K562 (cell line): Measurements from ENCODE around the gene BEST1. TPM values are rescaled to one million over a fixed set of nuclear protein-coding genes. Genes with fewer than 3 reads are reported as not detected.
A peak's percentile ranks its signal among the peaks of the same experiment; 100 is the strongest.

Source experiments
- ATAC-seq: fragments of 200-7000 bp; cut with Tn5 transposase; 3 replicates; pipeline ENCODE4 v1.9.1; 2020; ENCODE audit warnings: moderate library complexity
- BruUV-seq: library from RNA; stranded (reverse); fragments of 400-500 nt; replicated peaks from 2 replicates; lab custom pipeline; 2021; lab: Mats Ljungman, UMichigan
- CTCF ChIA-PET: fragments of 300-600 bp; formaldehyde crosslinking; extraction: SDS; loops from one replicate; lab custom pipeline; 2021; ENCODE audit warnings: low intra/inter-chr PET ratio; lab: Yijun Ruan, JAX
- POLR2A ChIA-PET: fragments of 300-600, 350-650 bp; sonication (Branson Sonifier 250); formaldehyde crosslinking; extraction: SDS; loops from one replicate; lab custom pipeline; 2021; ENCODE audit warnings: antibody characterized with exemption, inconsistent platforms; lab: Yijun Ruan, JAX
- DNase-seq, 4 experiments: peaks; one replicate each; pipeline versions ENCODE4 v3.0.0 to v3.0.0-alpha.2; 2011 to 2018; ENCODE audit warnings: low spot score in 3 of 4, mixed read lengths in 3 of 4; ENCODE audit errors: extremely low read depth in 1 of 4
- FAIRE-seq: peaks from 2 replicates; lab custom pipeline; 2011; peaks lifted over from hg19 to GRCh38; lab: Jason Lieb, UNC
- H2AFZ ChIP-seq: 2 replicates; pipeline ENCODE4 v1.6.0; 2011; ENCODE audit warnings: low read depth, low read length, control low read depth, inconsistent platforms
- H3K27ac ChIP-seq: fragments of 200-600 bp; 3 replicates; pipeline ENCODE4 v1.8.0; 2011; ENCODE audit warnings: low read depth, mild to moderate bottlenecking, control low read depth, inconsistent platforms, low read length, moderate library complexity, mixed read lengths; ENCODE audit errors: extremely low read depth
- H3K27me3 ChIP-seq, 2 experiments: fragments of 300-600 bp in 1 of 2; 2 replicates in 1 of 2; 3 replicates in 1 of 2; pipeline versions ENCODE4 v1.6.0 to v1.8.0; 2011; ENCODE audit warnings: inconsistent platforms in 2 of 2, low read length in 2 of 2, mild to moderate bottlenecking in 1 of 2, mixed read lengths in 1 of 2, moderate library complexity in 1 of 2; ENCODE audit not compliant: control insufficient read depth in 2 of 2, insufficient read depth in 2 of 2
- H3K36me3 ChIP-seq: fragments of 300-600 bp; 3 replicates; pipeline ENCODE4 v1.8.0; 2011; ENCODE audit warnings: mild to moderate bottlenecking, low read length, inconsistent platforms; ENCODE audit not compliant: control insufficient read depth, insufficient read depth
- H3K4me1 ChIP-seq, 2 experiments: fragments of 200-600 bp in 1 of 2; replicated peaks in 1 of 2; 2 replicates in 1 of 2; 3 replicates in 1 of 2; pipeline versions ENCODE4 v1.5.1 to v1.8.0; 2011; ENCODE audit warnings: inconsistent platforms in 2 of 2, low read length in 2 of 2, mild to moderate bottlenecking in 1 of 2, mixed read lengths in 1 of 2, moderate library complexity in 1 of 2; ENCODE audit not compliant: control insufficient read depth in 2 of 2, insufficient read depth in 2 of 2
- H3K4me2 ChIP-seq: 2 replicates; pipeline ENCODE4 v1.6.1; 2011; ENCODE audit warnings: low read length, control low read depth, inconsistent platforms, mixed read lengths; ENCODE audit not compliant: insufficient read depth
- H3K4me3 ChIP-seq: fragments of 200-600 bp; sonication (generic), shearing (Covaris generic); 2 replicates; pipeline ENCODE4 v1.5.1; 2016; ENCODE audit warnings: control low read depth, inconsistent platforms
- H3K79me2 ChIP-seq: fragments of 200-600 bp; 3 replicates; pipeline ENCODE4 v1.8.0; 2011; ENCODE audit warnings: low read length, inconsistent platforms; ENCODE audit not compliant: control insufficient read depth, insufficient read depth
- H3K9ac ChIP-seq, 2 experiments: 2 replicates each; pipeline versions ENCODE4 v1.6.0 to v1.6.1; 2011; ENCODE audit warnings: low read depth in 2 of 2, low read length in 2 of 2, control low read depth in 1 of 2, inconsistent platforms in 1 of 2, mild to moderate bottlenecking in 1 of 2, mixed read lengths in 1 of 2; ENCODE audit not compliant: insufficient read depth in 1 of 2
- H3K9me1 ChIP-seq: one replicate; pipeline ENCODE4 v1.6.0; 2011; ENCODE audit warnings: inconsistent platforms, mild to moderate bottlenecking, low read length, moderate library complexity; ENCODE audit not compliant: control insufficient read depth, insufficient read depth
- H3K9me3 ChIP-seq: replicated peaks from 2 replicates; pipeline ENCODE4 v1.5.1; 2011; ENCODE audit warnings: low read depth, low read length, inconsistent platforms; ENCODE audit not compliant: control insufficient read depth, insufficient read depth
- H4K20me1 ChIP-seq: replicated peaks from 2 replicates; pipeline ENCODE4 v1.6.1; 2011; ENCODE audit warnings: low read length, inconsistent platforms, mixed read lengths; ENCODE audit not compliant: control insufficient read depth, insufficient read depth
- CBFA2T2 ChIP-seq: fragments of 450-650 bp; conservative IDR thresholded peaks from 2 replicates; pipeline ENCODE4 v1.6.1; 2017; ENCODE audit warnings: mild to moderate bottlenecking
- CBFB ChIP-seq: sonication (generic); formaldehyde crosslinking; IDR thresholded peaks from 2 replicates; pipeline ENCODE4 v1.4.0; 2020; ENCODE audit warnings: mild to moderate bottlenecking, missing genetic modification reagents
- CBX1 ChIP-seq: sonication (generic); IDR thresholded peaks from 2 replicates; pipeline ENCODE4 v1.6.1; 2016; ENCODE audit warnings: antibody characterized with exemption, low read depth, mild to moderate bottlenecking
- CBX3 ChIP-seq, 2 experiments: IDR thresholded peaks; 1 replicate in 1 of 2; 2 replicates in 1 of 2; pipeline ENCODE4 v1.6.1; 2012; ENCODE audit warnings: inconsistent platforms in 2 of 2, low read length in 2 of 2, borderline replicate concordance in 1 of 2, control low read depth in 1 of 2
- CEBPB ChIP-seq: fragments of 450-650 bp; IDR thresholded peaks from 2 replicates; pipeline ENCODE4 v1.6.1; 2016; ENCODE audit warnings: missing genetic modification characterization, missing compliant biosample characterization
- CEBPG ChIP-seq, 3 experiments: fragments of 200-800 bp in 1 of 3; sonication (Bioruptor generic) in 1 of 3; sonication (generic) in 1 of 3; formaldehyde crosslinking in 1 of 3; IDR thresholded peaks in 2 of 3; conservative IDR thresholded peaks in 1 of 3; 2 replicates each; pipeline versions ENCODE4 v1.6.1 to v1.8.0; 2016 to 2022; ENCODE audit warnings: missing compliant biosample characterization in 2 of 3, missing genetic modification characterization in 2 of 3, mild to moderate bottlenecking in 1 of 3, missing genetic modification reagents in 1 of 3
- EP300 ChIP-seq: IDR thresholded peaks from 2 replicates; pipeline ENCODE4 v1.6.1; 2012; ENCODE audit warnings: low read length, improper control_type of control experiment
- L3MBTL2 ChIP-seq: fragments of 450-650 bp; IDR thresholded peaks from 2 replicates; pipeline ENCODE4 v1.6.1; 2016; ENCODE audit warnings: mild to moderate bottlenecking, moderate library complexity
- MCM2 ChIP-seq: fragments of 450-650 bp; IDR thresholded peaks from 2 replicates; pipeline ENCODE4 v1.6.1; 2017; ENCODE audit warnings: low read depth, mild to moderate bottlenecking
- NRF1 ChIP-seq, 2 experiments: fragments of 450-650 bp; IDR thresholded peaks in 1 of 2; conservative IDR thresholded peaks in 1 of 2; 2 replicates each; pipeline ENCODE4 v1.6.1; 2014; ENCODE audit warnings: mild to moderate bottlenecking in 2 of 2
- ZNF165 ChIP-seq: fragments of 250-450 bp; sonication (Bioruptor Pico); IDR thresholded peaks from 2 replicates; pipeline ENCODE4 v1.4.0; 2020; ENCODE audit warnings: borderline replicate concordance
- ZNF184 ChIP-seq: sonication (generic); formaldehyde crosslinking; IDR thresholded peaks from 2 replicates; pipeline ENCODE4 v1.5.0; 2020; ENCODE audit warnings: missing genetic modification reagents
- WGBS: fragments of 100-300 bp; shearing (Covaris generic); methylation state at CpG from one replicate; pipeline ENCODE4 v1.1.6; 2016; ENCODE audit warnings: low coverage, mixed read lengths; ENCODE audit not compliant: insufficient coverage; ENCODE audit errors: missing lambda C conversion rate; 5-methylcytosine and 5-hydroxymethylcytosine counted together
- in situ Hi-C: fragments of 300-500 bp; cut with MboI; formaldehyde crosslinking; loops from 4 replicates; pipeline ENCODE4 v1.15.0; 2018; ENCODE audit warnings: inconsistent platforms, mixed read lengths
- intact Hi-C: fragments of 100-400 bp; cut with micrococcal nuclease; formaldehyde crosslinking; loops from 2 replicates; pipeline ENCODE4 v1.14.2; 2022
- polyA plus RNA-seq, 8 experiments: library from polyadenylated mRNA; depleted of rRNA in 4 of 8; stranded (reverse) in 5 of 8; unstranded in 3 of 8; fragments of >200 nt; fragmentation: Nextera tagmentation in 2 of 8; fragmentation: Illumina TruSeq in 1 of 8; extraction: Ambion mirVana in 2 of 8; extraction: Trizol in 1 of 8; gene quantifications; 2 replicates each; pipeline versions ENCODE4 v1.2.1 to v1.2.3, GENCODE V29; 2011 to 2014; ENCODE audit warnings: inconsistent platforms in 1 of 8, missing spikeins in 1 of 8
- total RNA-seq, 7 experiments: library from RNA; depleted of rRNA in 6 of 7; stranded (reverse); fragments of >200 nt in 6 of 7; fragmentation: Illumina TruSeq in 2 of 7; extraction: Trizol in 2 of 7; gene quantifications; 2 replicates each; pipeline versions ENCODE4 v1.2.1 to v1.2.3, GENCODE V29; 2011 to 2021; ENCODE audit warnings: low replicate concordance in 1 of 7
- TF ChIP-seq, protein P1 (sequence below): IDR thresholded peaks from 2 replicates; pipeline ENCODE4 v1.6.1; 2012; ENCODE audit warnings: low read depth, low read length, improper control_type of control experiment, borderline replicate concordance
- TF ChIP-seq, protein P2 (sequence below): conservative IDR thresholded peaks from 2 replicates; pipeline ENCODE4 v1.6.1; 2011; ENCODE audit warnings: low read depth, mild to moderate bottlenecking, low read length; ENCODE audit not compliant: control insufficient read depth
- TF ChIP-seq, protein P3 (sequence below): sonication (generic); formaldehyde crosslinking; IDR thresholded peaks from 2 replicates; pipeline ENCODE4 v1.8.1; 2023; ENCODE audit warnings: mild to moderate bottlenecking, missing genetic modification reagents
- TF ChIP-seq, protein P4 (sequence below), 2 experiments: fragments of 450-650 bp in 1 of 2; sonication (generic) in 1 of 2; formaldehyde crosslinking; conservative IDR thresholded peaks; 2 replicates each; pipeline versions ENCODE4 v1.4.0 to v1.8.1; 2020 to 2022; ENCODE audit warnings: mild to moderate bottlenecking in 1 of 2, missing genetic modification reagents in 1 of 2

BEST1 gene
- total and polyA plus RNA-seq, 9 of the 15 experiments (the other 6 are each of a cell fraction or from before 2014, with no cell fraction given) = 0.07 to 1.3 (median 0.40) TPM

DNA sequence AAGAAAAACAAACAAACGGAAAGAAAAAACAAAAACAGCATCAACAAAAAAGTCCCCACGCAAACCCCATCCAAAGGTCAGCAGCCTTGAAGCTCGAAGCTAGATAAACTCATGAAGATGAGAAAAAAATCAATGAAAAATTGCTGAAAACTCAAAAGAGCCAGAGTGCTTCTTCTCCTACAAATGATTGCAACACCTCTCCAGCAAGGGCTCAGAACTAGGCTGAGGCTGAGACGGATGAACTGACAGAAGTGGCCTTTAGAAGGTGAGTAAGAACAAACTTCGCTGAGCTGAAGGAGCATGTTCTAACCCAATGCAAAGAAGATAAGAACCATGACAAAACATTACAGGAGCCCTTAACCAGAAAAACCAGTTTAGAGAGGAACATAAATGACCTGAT, 35.7 kb downstream of the BEST1 start (continued):
- TF ChIP-seq, protein P1, sequence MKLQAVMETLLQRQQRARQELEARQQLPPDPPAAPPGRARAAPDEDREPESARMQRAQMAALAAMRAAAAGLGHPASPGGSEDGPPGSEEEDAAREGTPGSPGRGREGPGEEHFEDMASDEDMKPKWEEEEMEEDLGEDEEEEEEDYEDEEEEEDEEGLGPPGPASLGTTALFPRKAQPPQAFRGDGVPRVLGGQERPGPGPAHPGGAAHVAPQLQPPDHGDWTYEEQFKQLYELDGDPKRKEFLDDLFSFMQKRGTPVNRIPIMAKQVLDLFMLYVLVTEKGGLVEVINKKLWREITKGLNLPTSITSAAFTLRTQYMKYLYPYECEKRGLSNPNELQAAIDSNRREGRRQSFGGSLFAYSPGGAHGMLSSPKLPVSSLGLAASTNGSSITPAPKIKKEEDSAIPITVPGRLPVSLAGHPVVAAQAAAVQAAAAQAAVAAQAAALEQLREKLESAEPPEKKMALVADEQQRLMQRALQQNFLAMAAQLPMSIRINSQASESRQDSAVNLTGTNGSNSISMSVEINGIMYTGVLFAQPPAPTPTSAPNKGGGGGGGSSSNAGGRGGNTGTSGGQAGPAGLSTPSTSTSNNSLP = no peak
- TF ChIP-seq L3MBTL2 = peak; percentile 42; the same call in 1 of the 2 replicates
- TF ChIP-seq CEBPG (CRISPR knock-in tag; IDR thresholded peaks at IDR 0.05) = peak; percentile 49; the same call in 1 of the 2 replicates
- peak; percentile 55 to 61; a peak in 3 of 4 replicates for TF ChIP-seq CEBPG (tag; conservative IDR thresholded peaks at IDR 0.05 in 1 of 2, IDR thresholded peaks at IDR 0.05 in 1 of 2)
- no peak for TF ChIP-seq MCM2
- peak; percentile 92 for TF ChIP-seq CEBPB (tag)

DNA sequence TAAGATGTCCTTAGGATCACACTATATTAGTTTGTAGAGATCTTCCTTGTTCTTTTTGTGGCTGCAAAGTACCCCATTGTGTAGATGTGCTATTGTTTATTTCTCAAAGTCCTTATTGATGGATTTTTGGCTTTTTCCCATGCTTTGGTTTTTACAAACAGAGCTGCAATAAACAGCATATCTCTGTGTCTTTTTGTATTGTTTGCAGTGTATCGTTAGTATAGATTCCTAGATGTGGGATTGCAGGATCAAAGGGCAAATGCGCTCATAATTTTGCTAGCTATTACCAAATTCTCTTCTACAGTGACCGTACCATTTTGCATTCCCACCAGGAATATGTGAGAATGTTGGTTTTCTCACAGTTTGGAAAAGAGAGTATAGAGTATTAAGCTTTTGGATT, 44.8 kb downstream of the BEST1 start:
- Histone ChIP-seq H3K9me3 (peaks cover 5% of the 10 kb centered on the region), H3K4me3 (no peak overlapping the region), H3K4me2 (no peak overlapping the region), H3K36me3 (no peaks in the 10 kb centered on the region), H3K79me2 (no peaks in the 10 kb centered on the region), H3K9me1 (no peaks in the 10 kb centered on the region), H3K9ac (no peak overlapping the region), H3K4me1 (no peaks in the 10 kb centered on the region), H2AFZ (no peak overlapping the region), H3K27ac (no peak overlapping the region), H3K27me3 (no peaks in the 10 kb centered on the region), H4K20me1 (no peaks in the 10 kb centered on the region)
- intact Hi-C loops (no loop called here), in situ Hi-C loops (no loop called here)
- no peak for FAIRE-seq
- no peak for DNase-seq
- POLR2A ChIA-PET = interaction anchor here (1.1 to 1.6 kb wide), 3 partner anchors 8 to 11 kb away, joined by 3 to 5 read pairs (median 3); no protein-coding TSS in a partner anchor
- no peak for ATAC-seq
- BruUV-seq = no TSS peak
- 64% methylated on average over 3 of the region's 3 CpGs for WGBS
- CTCF ChIA-PET = no interaction called here
- TF ChIP-seq CBFB (CRISPR knock-in tag) (no peak), ZNF165 (CRISPR knock-in tag) (no peak), EP300 (no peak), CBFA2T2 (no peak), CBX1 (no peak), NRF1 (conservative IDR thresholded peaks at IDR 0.05 in 1 of 2, IDR thresholded peaks at IDR 0.05 in 1 of 2) (no peak), CBX3 (IDR thresholded peaks at IDR 0.05; ENCODE audit: borderline replicate concordance in 1 of 2, low read length in 2 of 2) (no peak), ZNF184 (CRISPR knock-in tag) (no peak)
- TF ChIP-seq, protein P2, sequence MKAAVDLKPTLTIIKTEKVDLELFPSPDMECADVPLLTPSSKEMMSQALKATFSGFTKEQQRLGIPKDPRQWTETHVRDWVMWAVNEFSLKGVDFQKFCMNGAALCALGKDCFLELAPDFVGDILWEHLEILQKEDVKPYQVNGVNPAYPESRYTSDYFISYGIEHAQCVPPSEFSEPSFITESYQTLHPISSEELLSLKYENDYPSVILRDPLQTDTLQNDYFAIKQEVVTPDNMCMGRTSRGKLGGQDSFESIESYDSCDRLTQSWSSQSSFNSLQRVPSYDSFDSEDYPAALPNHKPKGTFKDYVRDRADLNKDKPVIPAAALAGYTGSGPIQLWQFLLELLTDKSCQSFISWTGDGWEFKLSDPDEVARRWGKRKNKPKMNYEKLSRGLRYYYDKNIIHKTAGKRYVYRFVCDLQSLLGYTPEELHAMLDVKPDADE = no peak
- TF ChIP-seq, protein P3, sequence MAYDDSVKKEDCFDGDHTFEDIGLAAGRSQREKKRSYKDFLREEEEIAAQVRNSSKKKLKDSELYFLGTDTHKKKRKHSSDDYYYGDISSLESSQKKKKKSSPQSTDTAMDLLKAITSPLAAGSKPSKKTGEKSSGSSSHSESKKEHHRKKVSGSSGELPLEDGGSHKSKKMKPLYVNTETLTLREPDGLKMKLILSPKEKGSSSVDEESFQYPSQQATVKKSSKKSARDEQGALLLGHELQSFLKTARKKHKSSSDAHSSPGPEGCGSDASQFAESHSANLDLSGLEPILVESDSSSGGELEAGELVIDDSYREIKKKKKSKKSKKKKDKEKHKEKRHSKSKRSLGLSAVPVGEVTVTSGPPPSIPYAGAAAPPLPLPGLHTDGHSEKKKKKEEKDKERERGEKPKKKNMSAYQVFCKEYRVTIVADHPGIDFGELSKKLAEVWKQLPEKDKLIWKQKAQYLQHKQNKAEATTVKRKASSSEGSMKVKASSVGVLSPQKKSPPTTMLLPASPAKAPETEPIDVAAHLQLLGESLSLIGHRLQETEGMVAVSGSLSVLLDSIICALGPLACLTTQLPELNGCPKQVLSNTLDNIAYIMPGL (CRISPR knock-in tag) = no peak
- TF ChIP-seq, protein P4, sequence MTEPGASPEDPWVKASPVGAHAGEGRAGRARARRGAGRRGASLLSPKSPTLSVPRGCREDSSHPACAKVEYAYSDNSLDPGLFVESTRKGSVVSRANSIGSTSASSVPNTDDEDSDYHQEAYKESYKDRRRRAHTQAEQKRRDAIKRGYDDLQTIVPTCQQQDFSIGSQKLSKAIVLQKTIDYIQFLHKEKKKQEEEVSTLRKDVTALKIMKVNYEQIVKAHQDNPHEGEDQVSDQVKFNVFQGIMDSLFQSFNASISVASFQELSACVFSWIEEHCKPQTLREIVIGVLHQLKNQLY (CRISPR knock-in tag; conservative IDR thresholded peaks at IDR 0.05) = no peak
